HG02759 (cell line): ENCODE data around the gene DCAF11.
A peak's percentile ranks its signal among the peaks of the same experiment; 100 is the strongest.

Experiments used
- ATAC-seq: cut with Tn5 transposase; IDR thresholded peaks from one replicate; pipeline ENCODE4 v1.9.1; 2021; ENCODE audit warnings: mild to moderate bottlenecking, moderate library complexity; ENCODE audit not compliant: unreplicated experiment

DCAF11 gene

GRCh38 chr14:24078146-24078545 is 36.4 kb upstream of the DCAF11 start:
- no peak for ATAC-seq

- ATAC-seq: no peak
Measured at GRCh38 chr14:24079491-24080141, 35.0 kb upstream of the DCAF11 start.

- no peak for ATAC-seq
Measured at GRCh38 chr14:24080142-24080530, 34.4 kb upstream of the DCAF11 start.

GRCh38 chr14:24080888-24081738 is 33.5 kb upstream of the DCAF11 start:
- peak; percentile 94 for ATAC-seq

GRCh38 chr14:24081739-24082211 is 32.8 kb upstream of the DCAF11 start:
- ATAC-seq: no peak

- no peak for ATAC-seq
Measured at GRCh38 chr14:24082411-24083080, 32.0 kb upstream of the DCAF11 start.

- no peak for ATAC-seq
Measured at GRCh38 chr14:24083462-24083861, 31.1 kb upstream of the DCAF11 start.

GRCh38 chr14:24084440-24084839 is 30.1 kb upstream of the DCAF11 start:
- no peak for ATAC-seq

- ATAC-seq: no peak
Measured at GRCh38 chr14:24085215-24085614, 29.4 kb upstream of the DCAF11 start.

- no peak for ATAC-seq
Measured at GRCh38 chr14:24086193-24086955, 28.2 kb upstream of the DCAF11 start.

- ATAC-seq: no peak
Measured at GRCh38 chr14:24087004-24087403, 27.6 kb upstream of the DCAF11 start.

GRCh38 chr14:24088095-24088494 is 26.5 kb upstream of the DCAF11 start:
- ATAC-seq: no peak

GRCh38 chr14:24089890-24090289 is 24.7 kb upstream of the DCAF11 start:
- no peak for ATAC-seq

GRCh38 chr14:24092110-24092504 is 22.5 kb upstream of the DCAF11 start:
- no peak for ATAC-seq

- ATAC-seq: no peak
Measured at GRCh38 chr14:24092505-24093206, 21.9 kb upstream of the DCAF11 start.

- ATAC-seq: no peak
Measured at GRCh38 chr14:24093207-24093900, 21.2 kb upstream of the DCAF11 start.

- ATAC-seq: peak; percentile 49
Measured at GRCh38 chr14:24093901-24094840, 20.4 kb upstream of the DCAF11 start, which contains the start of gene PCK2. Gene PCK2, plus strand, starts transcription at chr14:24094311. Its CDS starts 95 bp downstream, at chr14:24094406.

- peak; percentile 1 for ATAC-seq
Measured at GRCh38 chr14:24094841-24095270, 19.7 kb upstream of the DCAF11 start.
